NCI-H524 treated with DMSO at 0.1 percent for 48 hours (cell line): ENCODE results near the gene NDUFV1.
"Not testable (repeated sequence)": the region's sequence is repeated elsewhere in the genome, so short reads cannot be mapped to it uniquely, and the experiment has no call there.

ENCODE experiments used
- DNase-seq: peaks from one replicate; lab custom pipeline; 2025; lab: John Stamatoyannopoulos, UW

Gene NDUFV1

DNA sequence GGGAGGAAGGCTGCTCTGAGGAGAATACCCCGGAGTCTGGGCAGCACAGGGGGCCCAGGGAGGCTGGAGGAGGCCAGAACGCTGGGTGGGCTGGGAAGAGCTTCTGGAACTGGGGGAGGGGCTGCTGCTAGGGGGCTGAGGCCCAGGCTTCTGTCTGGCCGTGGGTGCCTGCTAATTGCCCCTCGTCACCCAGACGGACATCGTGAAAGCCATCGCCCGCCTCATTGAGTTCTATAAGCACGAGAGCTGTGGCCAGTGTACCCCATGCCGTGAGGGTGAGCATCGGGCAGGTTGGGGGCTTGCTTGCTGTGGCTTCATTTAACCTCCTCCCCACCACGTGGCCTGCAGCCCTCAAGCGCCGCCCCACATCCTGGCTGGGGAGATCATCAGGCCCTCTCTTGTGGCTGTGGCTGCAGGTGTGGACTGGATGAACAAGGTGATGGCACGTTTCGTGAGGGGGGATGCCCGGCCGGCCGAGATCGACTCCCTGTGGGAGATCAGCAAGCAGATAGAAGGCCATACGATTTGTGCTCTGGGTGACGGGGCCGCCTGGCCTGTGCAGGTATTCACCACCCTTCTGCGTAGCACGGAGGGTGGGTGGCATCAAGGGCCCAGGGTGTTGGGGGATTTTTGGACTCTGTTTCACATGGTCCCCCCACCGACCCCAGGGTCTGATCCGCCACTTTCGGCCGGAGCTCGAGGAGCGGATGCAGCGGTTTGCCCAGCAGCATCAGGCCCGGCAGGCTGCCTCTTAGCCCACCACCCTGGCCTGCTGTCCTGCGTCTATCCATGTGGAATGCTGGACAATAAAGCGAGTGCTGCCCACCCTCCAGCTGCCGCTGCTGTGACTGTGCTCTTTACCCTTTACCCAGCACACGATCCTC, 5.2 kb downstream of the NDUFV1 start:
- no peak for DNase-seq

DNA sequence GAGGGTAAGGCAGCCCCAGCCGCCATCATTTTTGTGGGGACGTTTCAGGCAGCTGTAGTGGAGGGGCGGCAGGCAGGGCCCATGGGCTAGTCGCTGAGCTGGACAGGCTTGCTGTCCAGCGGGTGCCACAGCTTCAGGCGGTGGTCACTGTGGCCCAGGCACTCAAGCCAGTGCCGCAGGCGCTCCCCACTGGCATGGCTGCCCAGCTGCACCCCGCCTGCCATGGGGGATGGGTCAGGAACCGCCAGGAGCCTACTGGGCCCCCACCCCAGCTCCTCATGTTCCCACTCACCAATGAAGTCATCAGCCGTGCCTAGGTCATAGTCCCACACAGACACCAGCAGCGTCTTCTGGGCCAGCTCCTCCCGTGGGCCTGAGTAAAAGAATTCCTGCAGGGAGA, 6.0 kb downstream of the NDUFV1 start:
- no peak for DNase-seq

- no peak for DNase-seq
These were observed 6.7 kb downstream of the NDUFV1 start for GRCh38 chr11:67613313-67613959.

DNA sequence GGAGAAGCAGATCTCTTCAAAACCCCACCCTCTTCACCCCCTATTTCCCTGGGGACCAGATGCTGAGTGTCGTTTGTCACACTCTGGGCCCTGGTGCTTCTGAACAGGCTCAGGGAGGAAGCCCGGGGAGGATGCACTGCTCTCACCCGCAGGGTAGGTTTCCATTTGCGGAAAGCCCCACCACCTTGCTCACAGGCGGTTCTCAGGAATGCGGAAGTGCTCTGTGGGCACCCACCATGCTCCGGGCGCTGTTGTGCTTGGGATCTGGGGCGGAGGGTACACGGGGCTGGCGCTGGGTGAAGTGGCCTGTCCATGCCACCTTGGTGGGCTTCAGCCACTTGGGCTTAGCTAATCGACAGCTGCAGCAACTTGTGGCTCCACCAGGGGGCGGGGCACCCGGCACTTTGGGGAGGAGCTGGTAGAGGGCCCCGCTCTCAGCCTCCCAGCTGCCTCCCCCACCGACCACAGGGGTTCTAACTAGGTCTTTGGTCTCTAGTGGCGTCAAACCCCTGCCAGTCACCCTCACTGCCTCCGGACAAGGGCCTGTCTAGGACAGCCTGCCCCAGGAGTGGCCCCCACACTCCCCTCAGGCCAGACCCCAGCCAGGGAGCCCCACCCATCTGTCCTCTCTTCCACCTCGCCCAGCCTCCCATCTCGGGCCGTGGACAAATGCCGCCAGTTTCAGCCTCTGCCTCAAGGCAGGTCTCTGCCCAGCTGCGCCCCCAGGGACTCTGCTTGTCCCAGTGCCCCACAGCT, 7.4 kb downstream of the NDUFV1 start:
- no peak for DNase-seq

DNA sequence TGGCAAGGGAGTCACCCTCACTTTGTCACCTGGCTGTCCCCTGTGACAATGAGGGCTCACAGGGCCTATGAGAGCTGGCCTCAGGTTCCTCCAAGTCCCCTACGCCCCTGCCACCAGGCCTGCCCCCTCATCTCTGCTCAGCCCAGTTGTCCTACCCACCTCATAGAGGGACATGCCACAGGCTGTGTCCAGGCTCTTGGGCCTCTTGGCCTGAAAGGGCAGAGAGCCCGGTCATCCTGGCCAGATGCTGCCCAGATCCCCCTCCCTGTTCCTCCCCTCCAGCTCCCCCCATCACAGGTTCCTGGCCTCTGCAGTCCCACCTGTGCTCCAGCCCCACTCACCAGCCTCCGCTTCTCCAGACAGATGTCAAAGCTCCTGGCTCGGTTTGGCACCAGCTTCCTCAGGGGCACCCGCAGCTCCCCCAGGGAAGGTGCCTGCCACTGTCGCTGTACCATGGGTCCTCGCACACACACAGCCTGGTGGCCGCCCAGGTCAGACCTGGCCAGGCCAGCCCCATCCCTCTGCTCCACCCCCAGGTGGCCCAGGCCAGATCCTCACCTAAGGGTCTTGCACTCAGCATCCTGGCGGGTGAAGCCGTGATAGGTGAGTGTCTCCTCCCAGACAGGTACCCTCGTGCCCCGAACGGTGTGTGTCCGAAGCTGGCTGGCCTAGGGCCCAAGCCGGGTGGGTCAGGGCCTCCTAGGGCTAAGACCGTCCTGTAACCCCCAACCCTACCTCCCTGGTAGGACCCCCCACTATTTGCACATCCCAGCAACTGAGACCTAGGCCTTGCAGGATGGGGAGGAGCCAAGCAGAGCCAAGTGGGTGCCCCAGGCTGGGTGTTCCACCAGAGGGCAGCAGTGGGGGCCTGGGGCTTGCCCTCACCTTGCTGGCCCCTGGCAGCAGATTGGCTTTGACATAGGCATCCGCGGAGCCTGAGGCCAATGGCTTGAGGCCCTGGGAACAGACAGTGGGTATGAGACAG, 8.3 kb downstream of the NDUFV1 start:
- DNase-seq = no peak

DNA sequence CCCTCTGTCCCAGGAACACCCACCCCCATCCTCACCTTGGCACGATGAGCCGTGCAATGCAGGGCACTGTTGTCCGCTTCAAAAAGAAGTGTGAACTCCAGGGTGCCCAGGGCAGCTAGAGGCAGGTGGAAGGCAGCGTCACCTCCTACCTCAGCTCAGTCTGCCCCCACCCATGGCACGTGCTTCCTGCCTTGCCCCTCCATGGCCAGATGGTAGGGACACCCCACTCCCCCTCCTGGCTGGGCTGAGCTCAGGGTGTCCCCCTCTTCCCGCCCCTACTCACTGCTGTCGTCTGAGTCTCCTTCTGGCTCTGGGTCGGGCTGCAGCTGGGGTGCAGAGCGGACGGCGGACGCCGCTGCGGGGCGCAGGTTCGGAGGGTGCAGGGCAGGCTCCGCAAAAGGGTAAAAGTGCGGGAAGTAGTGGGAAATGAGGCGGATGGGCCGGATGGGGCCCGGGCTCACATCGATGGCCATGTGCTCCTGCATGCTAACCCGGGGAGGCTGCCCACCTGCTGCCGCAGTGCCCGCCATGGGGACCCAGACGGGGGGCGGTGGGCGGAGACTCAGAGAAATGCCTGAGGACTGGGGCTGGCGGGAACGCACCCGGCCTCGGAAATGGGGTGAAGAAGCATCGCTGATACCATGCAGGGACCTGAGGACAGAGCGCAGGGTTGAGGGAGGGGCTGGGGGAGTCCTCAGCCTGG, 9.1 kb downstream of the NDUFV1 start:
- no peak for DNase-seq

GRCh38 chr11:67616431-67617242, 9.9 kb downstream of the NDUFV1 start:
- DNase-seq = no peak

DNA sequence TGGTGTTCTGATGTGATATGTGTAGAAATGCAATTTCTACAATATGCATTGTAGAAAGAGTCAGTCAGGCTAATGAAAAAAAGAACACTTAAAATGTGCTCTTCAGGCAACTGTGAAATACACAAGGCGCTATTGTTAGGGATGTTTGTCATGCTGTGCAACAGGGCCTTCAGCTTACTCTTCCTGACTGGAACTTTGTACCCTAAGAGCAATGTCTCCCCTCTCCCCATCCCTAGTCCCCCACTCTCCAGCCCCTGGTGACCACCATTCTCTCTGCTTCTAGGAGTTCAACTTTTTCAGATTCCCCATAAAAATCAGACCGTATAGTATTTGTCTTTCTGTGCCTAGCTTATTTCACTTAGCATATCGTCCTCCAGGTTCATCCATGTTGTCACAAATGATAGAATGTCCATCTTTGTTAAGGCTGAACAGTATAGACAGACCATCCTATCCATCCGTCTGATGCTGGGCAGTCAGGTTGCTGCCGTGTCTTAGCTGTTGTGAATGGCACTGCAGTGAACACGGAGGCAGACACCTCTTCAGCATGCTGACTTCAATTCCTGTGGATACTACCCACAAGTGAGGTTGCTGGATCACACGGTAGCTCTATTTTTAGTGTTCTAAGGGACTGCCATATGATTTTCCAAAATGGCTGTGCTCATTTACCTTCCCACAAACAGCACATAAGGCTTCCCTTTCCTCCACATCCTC, 10.7 kb downstream of the NDUFV1 start:
- no peak for DNase-seq

- not testable (repeated sequence) for DNase-seq
These were observed 12.3 kb downstream of the NDUFV1 start for GRCh38 chr11:67618901-67619659.

- not testable (repeated sequence) for DNase-seq
These were observed 13.2 kb downstream of the NDUFV1 start for GRCh38 chr11:67619683-67620618.

- DNase-seq = not testable (repeated sequence)
These were observed 13.9 kb downstream of the NDUFV1 start for GRCh38 chr11:67620621-67621020.

- not testable (repeated sequence) for DNase-seq
These were observed 15.2 kb downstream of the NDUFV1 start for GRCh38 chr11:67621928-67622327.

GRCh38 chr11:67622905-67623304, 16.2 kb downstream of the NDUFV1 start:
- DNase-seq = not testable (repeated sequence)

DNA sequence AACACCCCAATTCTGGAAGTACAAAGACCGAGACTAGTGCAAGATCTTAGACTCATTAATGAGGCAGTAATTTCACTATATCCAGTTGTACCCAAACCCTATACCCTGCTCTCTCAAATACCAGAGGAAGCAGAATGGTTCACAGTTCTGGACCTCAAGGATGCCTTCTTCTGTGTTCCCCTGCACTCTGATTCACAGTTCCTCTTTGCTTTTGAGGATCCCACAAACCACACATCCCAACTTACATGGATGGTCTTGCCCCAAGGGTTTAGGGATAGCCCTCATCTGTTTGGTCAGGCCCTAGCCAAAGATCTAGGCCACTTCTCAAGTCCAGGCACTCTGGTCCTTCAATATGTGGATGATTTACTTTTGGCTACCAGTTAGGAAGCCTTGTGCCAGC, 17.1 kb downstream of the NDUFV1 start:
- DNase-seq = not testable (repeated sequence)

DNA sequence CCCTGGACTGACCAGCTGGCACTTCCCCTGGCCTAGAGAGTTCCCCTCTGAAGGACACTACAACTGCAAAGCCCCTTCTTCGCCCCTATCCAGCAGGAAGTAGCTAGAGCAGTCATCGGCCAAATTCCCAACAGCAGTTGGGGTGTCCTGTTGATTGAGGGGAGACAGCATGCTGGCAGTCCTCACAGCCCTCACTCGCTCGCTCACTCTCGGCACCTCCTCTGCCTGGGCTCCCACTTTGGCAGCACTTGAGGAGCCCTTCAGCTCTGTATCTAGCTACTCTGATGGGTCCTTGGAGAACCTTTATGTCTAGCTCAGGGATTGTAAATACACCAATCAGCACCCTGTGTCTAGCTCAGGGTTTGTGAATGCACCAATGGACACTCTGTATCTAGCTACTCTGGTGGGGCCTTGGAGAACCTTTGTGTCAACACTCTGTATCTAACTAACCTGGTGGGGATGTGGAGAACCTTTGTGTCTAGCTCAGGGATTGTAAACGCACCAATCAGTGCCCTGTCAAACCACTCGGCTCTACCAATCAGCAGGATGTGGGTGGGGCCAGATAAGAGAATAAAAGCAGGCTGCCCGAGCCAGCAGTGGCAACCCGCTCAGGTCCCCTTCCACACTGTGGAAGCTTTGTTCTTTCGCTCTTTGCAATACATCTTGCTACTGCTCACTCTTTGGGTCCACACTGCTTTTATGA, 19.5 kb downstream of the NDUFV1 start:
- not testable (repeated sequence) for DNase-seq

- DNase-seq = no peak
These were observed 20.2 kb downstream of the NDUFV1 start for GRCh38 chr11:67626970-67627369.

- DNase-seq = no peak
These were observed 20.7 kb downstream of the NDUFV1 start for GRCh38 chr11:67627441-67627811.
